Adipocyte (in vitro differentiated cells): ENCODE results near the gene RIPPLY1.

Source experiments
- DNase-seq: peaks from one replicate; pipeline ENCODE4 v3.0.0-alpha.2; 2015; ENCODE audit warnings: low read depth
- H3K27me3 ChIP-seq: replicated peaks from 2 replicates; pipeline ENCODE4 v1.7.0; 2013; ENCODE audit warnings: mild to moderate bottlenecking, low read length, moderate library complexity; ENCODE audit not compliant: control insufficient read depth, insufficient read depth
- H3K36me3 ChIP-seq: 2 replicates; pipeline ENCODE4 v1.7.0; 2013; ENCODE audit warnings: low read length, mild to moderate bottlenecking, moderate library complexity; ENCODE audit not compliant: control insufficient read depth, insufficient read depth, severe bottlenecking
- H3K4me1 ChIP-seq: 2 replicates; pipeline ENCODE4 v1.7.0; 2013; ENCODE audit warnings: mild to moderate bottlenecking, low read length, moderate library complexity; ENCODE audit not compliant: control insufficient read depth, insufficient read depth
- H3K4me3 ChIP-seq: 2 replicates; pipeline ENCODE4 v1.7.0; 2013; ENCODE audit warnings: mild to moderate bottlenecking, low read length, moderate library complexity
- H3K9ac ChIP-seq: 2 replicates; pipeline ENCODE4 v1.7.0; 2013; ENCODE audit warnings: mild to moderate bottlenecking, low read length, moderate library complexity
- H3K9me3 ChIP-seq: 2 replicates; pipeline ENCODE4 v1.7.0; 2013; ENCODE audit warnings: mild to moderate bottlenecking, low read length, moderate library complexity; ENCODE audit not compliant: control insufficient read depth

RIPPLY1 gene

DNA sequence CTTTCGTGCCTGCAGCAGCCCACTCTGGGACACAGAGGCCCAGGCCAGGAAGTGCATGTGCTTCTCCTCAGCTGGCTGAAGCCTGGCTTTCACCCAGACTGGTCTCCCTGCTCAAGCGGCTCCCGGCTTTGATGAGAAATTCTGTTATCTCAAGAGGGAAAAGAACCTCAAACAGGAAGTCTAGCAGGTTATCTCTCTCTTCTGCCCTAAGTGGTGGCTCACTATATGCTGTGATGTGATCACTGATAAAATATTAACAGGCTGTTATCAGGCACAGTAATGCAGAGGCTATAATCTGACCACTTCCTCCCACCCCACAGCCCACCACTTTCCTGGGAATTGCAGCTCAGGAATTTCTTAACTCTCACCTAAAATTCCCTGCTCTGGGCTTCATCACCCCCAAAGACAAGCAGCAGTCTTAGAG is 30.4 kb upstream of the RIPPLY1 start:
- Histone ChIP-seq H3K36me3 (no peaks in the 10 kb centered on the region), H3K9ac (peak overlapping the region; percentile 47), H3K4me3 (no peak overlapping the region), H3K9me3 (no peaks in the 10 kb centered on the region), H3K4me1 (peaks cover 36% of the 10 kb centered on the region), H3K27me3 (peaks cover 12% of the 10 kb centered on the region)
- no peak for DNase-seq

DNA sequence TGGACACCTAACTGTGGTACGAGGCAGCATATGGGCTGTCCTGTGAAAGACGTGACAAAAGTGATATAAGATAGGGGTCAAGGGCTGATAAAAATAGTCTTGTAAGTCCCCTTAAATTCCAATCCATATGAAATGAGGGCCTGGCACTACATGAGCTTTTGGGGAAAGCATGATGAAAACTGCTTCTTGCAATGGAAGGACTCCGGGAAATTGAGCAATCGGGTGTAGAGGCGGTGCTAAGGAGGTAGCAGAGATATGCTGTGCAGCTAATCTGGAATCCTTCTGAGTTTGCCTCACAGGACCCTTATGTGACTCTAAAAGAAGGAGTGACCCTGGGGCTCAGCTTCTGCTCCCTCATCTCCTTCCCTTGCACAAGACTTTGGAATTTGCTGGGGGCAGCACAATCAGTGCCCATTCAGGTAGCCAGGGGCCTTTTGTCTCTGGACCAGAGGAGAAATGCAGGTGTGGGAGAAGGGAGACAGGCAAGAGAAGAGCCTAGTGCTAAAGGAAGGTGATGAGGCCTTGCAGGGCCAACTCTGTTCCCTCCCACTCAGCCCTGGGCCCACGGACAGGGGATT is 29.9 kb upstream of the RIPPLY1 start:
- H3K36me3 ChIP-seq = no peaks in the 10 kb centered on the region
- H3K4me1 ChIP-seq = peaks cover 36% of the 10 kb centered on the region
- H3K4me3 ChIP-seq = no peak overlapping the region
- peak overlapping the region; percentile 50 for H3K9ac ChIP-seq
- peaks cover 12% of the 10 kb centered on the region for H3K27me3 ChIP-seq
- no peak for DNase-seq
- peaks cover 3% of the 10 kb centered on the region for H3K9me3 ChIP-seq

DNA sequence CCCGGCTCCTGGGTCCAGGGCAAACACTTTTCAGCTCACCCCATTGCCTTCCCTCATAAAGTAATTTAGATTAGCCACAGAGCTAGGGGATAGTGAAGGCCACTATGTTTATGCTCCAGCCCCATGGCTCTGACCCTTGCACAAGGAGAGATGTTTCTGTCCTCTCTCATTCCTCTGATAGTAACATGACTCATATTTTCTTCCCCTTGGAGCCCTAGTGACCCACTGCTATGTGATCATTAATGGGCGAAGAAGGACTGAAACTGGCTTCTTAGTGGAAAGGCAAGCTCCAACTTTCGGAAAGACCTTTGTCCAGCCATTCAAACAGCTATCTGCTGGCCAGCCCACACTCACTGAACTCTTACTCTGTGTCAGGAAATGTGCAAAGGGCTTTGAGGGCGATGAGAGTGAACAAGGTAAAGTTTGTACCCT is 29.4 kb upstream of the RIPPLY1 start:
- no peak for DNase-seq
- Histone ChIP-seq H3K27me3 (peaks cover 12% of the 10 kb centered on the region), H3K36me3 (no peaks in the 10 kb centered on the region), H3K9ac (peak overlapping the region; percentile 50), H3K9me3 (peaks cover 3% of the 10 kb centered on the region), H3K4me3 (no peak overlapping the region), H3K4me1 (peaks cover 36% of the 10 kb centered on the region)

DNA sequence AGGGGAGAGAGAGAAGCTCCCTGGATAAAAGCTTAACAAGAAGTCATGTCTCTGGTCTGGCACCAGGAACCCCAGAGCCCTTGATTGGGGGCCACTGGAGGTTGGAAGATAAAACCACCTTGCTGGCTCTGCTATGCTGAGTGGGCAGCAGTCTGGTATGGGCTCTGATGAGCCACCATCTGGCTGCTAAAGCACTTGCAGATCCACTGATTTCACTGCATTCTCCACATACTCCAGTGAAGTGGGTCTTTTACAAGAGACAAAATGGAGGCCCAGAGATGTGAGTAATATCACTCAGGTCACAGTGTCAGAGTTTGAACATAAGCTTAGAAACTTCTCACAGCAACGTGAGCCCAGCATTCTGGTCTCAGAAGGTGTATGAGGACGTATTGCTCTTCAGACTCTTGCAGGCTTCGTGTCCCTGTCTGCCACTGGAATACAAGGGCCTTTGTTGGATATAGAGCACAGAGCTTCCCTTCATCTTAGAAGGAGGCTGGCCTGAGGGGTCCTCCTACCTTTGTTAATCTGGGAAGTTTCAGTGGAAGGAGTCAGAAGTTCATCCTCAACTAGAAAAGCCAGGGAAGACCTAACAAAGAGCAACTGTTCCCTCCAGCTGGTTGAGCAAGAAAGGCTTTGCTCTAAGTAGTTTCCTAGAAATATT is 28.8 kb upstream of the RIPPLY1 start:
- Histone ChIP-seq H3K27me3 (peaks cover 12% of the 10 kb centered on the region), H3K36me3 (no peaks in the 10 kb centered on the region), H3K9ac (peak overlapping the region; percentile 19), H3K9me3 (peaks cover 3% of the 10 kb centered on the region), H3K4me3 (no peak overlapping the region), H3K4me1 (peaks cover 36% of the 10 kb centered on the region)
- no peak for DNase-seq

DNA sequence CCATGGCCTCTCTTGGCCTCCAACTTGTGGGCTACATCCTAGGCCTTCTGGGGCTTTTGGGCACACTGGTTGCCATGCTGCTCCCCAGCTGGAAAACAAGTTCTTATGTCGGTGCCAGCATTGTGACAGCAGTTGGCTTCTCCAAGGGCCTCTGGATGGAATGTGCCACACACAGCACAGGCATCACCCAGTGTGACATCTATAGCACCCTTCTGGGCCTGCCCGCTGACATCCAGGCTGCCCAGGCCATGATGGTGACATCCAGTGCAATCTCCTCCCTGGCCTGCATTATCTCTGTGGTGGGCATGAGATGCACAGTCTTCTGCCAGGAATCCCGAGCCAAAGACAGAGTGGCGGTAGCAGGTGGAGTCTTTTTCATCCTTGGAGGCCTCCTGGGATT is 25.1 kb upstream of the RIPPLY1 start:
- peaks cover 10% of the 10 kb centered on the region for H3K27me3 ChIP-seq
- H3K4me3 ChIP-seq = no peak overlapping the region
- peaks cover 20% of the 10 kb centered on the region for H3K4me1 ChIP-seq
- peaks cover 9% of the 10 kb centered on the region for H3K9me3 ChIP-seq
- no peak for DNase-seq
- no peaks in the 10 kb centered on the region for H3K36me3 ChIP-seq
- H3K9ac ChIP-seq = no peak overlapping the region

DNA sequence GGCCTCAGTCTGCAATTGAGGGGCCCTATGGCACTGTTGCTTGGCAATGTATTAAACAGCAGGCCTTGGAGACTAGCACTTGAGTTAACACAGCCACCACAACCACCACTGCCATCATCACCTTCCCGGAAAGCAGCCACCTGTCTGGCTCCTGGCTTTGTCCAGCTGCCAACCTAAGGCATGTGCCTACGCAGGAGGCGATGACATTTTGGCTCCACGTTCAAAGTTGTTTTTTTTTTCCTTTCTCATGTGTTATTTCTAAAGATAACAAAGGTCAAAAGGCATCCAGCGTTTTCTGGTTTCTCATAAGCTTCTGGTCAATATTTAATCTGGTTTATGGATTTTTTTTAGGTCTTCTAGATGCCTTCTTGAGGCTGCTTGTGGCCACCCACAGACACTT is 24.6 kb upstream of the RIPPLY1 start:
- no peak for DNase-seq

DNA sequence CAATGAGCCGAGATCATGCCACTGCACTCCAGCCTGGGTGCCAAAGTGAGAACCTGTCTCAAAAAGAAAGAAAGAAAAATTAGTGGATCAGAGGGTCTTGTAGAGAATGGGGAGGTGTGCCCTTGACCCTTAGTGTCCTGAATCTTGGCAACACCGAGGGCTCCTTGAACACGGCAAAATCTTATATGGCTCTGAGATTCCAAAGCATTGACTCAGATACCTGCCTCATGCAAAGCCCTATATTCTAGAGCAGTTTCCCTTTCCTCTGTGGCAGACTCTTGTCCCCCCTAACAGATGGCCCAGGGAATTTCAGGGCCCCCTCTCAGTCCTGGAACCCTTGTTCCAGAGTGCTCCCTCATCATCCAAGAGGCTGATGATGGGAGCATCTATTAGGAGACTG is 23.9 kb upstream of the RIPPLY1 start:
- DNase-seq = no peak
- Histone ChIP-seq H3K9me3 (peaks cover 9% of the 10 kb centered on the region), H3K27me3 (peaks cover 10% of the 10 kb centered on the region), H3K9ac (no peak overlapping the region), H3K4me3 (no peak overlapping the region), H3K36me3 (no peaks in the 10 kb centered on the region), H3K4me1 (peaks cover 9% of the 10 kb centered on the region)

More for the DNA sequence above, 24.6 kb upstream of the RIPPLY1 start:
- Histone ChIP-seq H3K9me3 (peaks cover 9% of the 10 kb centered on the region), H3K4me3 (no peak overlapping the region), H3K36me3 (no peaks in the 10 kb centered on the region), H3K4me1 (peaks cover 15% of the 10 kb centered on the region), H3K27me3 (peaks cover 10% of the 10 kb centered on the region), H3K9ac (no peak overlapping the region)

DNA sequence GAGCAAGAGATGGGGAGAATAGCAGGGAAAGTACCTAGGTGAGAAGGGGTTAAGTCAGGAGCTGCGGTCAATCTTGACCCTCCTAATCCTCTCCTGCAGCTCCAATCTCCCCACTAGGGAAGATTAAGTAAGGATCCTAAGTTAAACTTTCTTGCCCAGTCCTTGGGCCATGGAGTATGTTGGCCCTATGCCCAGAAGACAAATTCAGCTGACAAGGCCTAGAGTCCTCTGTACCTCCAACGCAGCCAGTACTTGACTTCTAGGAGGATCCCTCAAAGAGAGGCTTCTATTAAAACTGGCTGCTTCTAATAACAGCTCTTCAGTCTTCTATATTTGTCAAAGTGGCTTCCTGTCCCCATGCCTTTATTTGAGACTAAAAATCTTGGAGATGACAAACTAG is 18.5 kb upstream of the RIPPLY1 start:
- H3K4me3 ChIP-seq = no peak overlapping the region
- no peak for DNase-seq
- H3K27me3 ChIP-seq = peaks cover 32% of the 10 kb centered on the region
- H3K9me3 ChIP-seq = peaks cover 17% of the 10 kb centered on the region
- H3K36me3 ChIP-seq = no peaks in the 10 kb centered on the region
- H3K4me1 ChIP-seq = no peaks in the 10 kb centered on the region
- H3K9ac ChIP-seq = no peak overlapping the region

DNA sequence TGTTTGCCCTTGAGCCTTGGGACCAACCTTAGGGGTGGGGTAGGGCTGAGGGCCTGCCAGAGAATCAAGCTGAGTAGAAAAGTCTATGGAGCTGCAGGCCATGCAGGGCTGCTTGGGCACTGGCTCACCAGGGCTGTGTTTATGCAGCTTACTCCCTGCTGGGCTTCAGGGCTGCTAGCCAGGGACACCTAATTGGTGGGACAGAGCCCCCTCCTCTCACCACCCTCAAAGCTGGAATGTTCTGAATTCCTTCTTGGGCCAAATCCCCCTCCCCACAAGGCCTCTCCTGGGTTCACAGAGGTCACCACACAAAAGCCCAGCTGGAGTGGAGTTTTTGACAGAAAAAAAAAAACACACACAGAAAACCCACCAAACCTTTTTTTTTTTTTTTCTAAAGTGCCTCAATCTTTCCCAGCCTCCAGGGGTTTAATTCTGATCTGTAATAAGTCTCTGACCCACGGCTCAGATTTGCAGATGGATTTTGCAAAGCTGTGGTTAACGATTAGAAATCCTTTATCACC is 16.9 kb upstream of the RIPPLY1 start, which contains the start of gene CLDN2:
Gene CLDN2, plus strand, starts transcription at position 471 of the 521 bp plus-strand sequence. CDS start 7,827 bp downstream, outside the sequence.
- Histone ChIP-seq H3K4me1 (no peaks in the 10 kb centered on the region), H3K9me3 (peaks cover 14% of the 10 kb centered on the region), H3K36me3 (no peaks in the 10 kb centered on the region), H3K27me3 (peaks cover 43% of the 10 kb centered on the region), H3K9ac (no peak within 1 kb of the TSS), H3K4me3 (no peak within 1 kb of the TSS)
- no peak for DNase-seq

DNA sequence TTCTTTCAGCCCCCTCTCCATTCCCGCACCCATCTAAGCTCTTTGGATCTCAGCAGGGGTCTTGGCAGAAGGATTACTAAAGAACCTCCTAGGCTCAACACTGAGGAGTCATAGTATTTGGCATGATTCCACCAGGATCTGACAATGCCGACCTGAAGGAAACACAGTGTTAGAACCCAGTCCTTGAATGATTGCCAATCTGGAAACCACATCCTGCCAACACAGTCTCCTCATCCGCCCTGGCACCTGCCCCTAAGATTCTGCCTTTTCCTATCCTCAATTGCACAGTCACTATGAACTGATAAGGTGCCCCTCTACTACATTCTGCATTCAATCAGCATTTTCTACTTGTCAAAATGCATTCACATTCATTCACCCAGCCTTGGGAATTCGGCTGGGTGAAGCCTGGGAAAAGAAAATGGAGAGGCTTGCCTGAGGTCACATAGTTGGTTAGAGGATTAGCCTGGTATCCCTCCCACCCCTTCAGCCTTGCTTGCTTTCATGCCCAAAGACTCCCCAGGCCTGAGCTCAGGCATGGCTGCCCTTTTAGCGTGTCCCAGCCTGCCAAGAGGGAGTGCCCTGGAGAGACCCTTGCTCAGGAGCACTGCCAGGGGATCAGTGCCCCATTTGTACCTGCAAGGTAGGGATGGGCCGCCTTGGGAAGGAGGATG is 14.8 kb upstream of the RIPPLY1 start:
- Histone ChIP-seq H3K4me3 (no peak overlapping the region), H3K4me1 (no peaks in the 10 kb centered on the region), H3K9ac (no peak overlapping the region), H3K36me3 (no peaks in the 10 kb centered on the region), H3K27me3 (peaks cover 39% of the 10 kb centered on the region), H3K9me3 (peaks cover 11% of the 10 kb centered on the region)
- DNase-seq = no peak

DNA sequence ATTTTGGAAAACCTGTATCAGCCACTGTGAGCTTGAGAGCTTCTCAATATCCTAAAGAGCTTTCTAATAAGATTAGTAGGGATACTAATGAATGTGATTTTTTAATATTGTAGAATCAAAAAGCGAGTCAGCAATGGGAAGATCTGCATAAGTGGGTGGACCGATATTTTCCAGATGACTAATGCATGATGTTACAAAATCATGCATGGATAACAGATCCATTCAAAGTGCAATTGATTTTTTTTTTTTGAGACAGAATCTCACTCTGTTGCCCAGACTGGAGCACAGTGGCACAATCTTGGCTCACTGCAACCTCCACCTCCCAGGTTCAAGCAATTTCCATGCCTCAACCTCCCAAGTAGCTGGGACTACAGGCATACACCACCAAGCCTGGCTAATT is 9.7 kb upstream of the RIPPLY1 start:
- no peak overlapping the region for H3K4me3 ChIP-seq
- peaks cover 9% of the 10 kb centered on the region for H3K4me1 ChIP-seq
- no peaks in the 10 kb centered on the region for H3K9me3 ChIP-seq
- no peak overlapping the region for H3K9ac ChIP-seq
- peaks cover 29% of the 10 kb centered on the region for H3K27me3 ChIP-seq
- no peaks in the 10 kb centered on the region for H3K36me3 ChIP-seq
- peak; percentile 38 for DNase-seq
